PFSK-1 (cell line): ENCODE measurements around the gene MXI1.

ENCODE experiments used
- FOXP2 ChIP-seq: optimal IDR thresholded peaks from 2 replicates; pipeline ENCODE3; 2011; ENCODE audit warnings: borderline replicate concordance, control low read depth, inconsistent platforms; ENCODE audit not compliant: insufficient read depth; ENCODE audit errors: extremely low read length, extremely low read depth
- POLR2AphosphoS5 ChIP-seq: IDR thresholded peaks from 2 replicates; pipeline ENCODE4 v1.6.1; 2012; ENCODE audit warnings: low read depth, mild to moderate bottlenecking, control low read depth, low read length, moderate library complexity
- REST ChIP-seq, 2 experiments: IDR thresholded peaks; 2 replicates each; pipeline versions ENCODE4 v1.6.1 to v1.8.0; 2011 to 2012; ENCODE audit warnings: low read depth in 2 of 2, low read length in 2 of 2, control low read depth in 1 of 2, inconsistent platforms in 1 of 2, mild to moderate bottlenecking in 1 of 2, moderate library complexity in 1 of 2; ENCODE audit not compliant: insufficient read depth in 1 of 2
- SIN3A ChIP-seq: IDR thresholded peaks from 2 replicates; pipeline ENCODE4 v1.6.1; 2012; ENCODE audit warnings: mild to moderate bottlenecking, low read length, moderate library complexity, borderline replicate concordance; ENCODE audit not compliant: insufficient read depth
- TAF1 ChIP-seq: IDR thresholded peaks from 2 replicates; pipeline ENCODE4 v1.6.1; 2012; ENCODE audit warnings: low read length, control low read depth, borderline replicate concordance; ENCODE audit not compliant: insufficient read depth

MXI1 gene

GRCh38 chr10:110229155-110229554, 21.8 kb downstream of the MXI1 start:
- no peak for TF ChIP-seq REST (IDR thresholded peaks at IDR 0.05; ENCODE audit: insufficient read depth in 1 of 2, low read depth in 2 of 2, low read length in 2 of 2)
- TF ChIP-seq SIN3A = no peak
- no peak for TF ChIP-seq POLR2AphosphoS5
- TF ChIP-seq FOXP2 = no peak
- no peak for TF ChIP-seq TAF1

- TF ChIP-seq TAF1 = no peak
- TF ChIP-seq SIN3A = no peak
- TF ChIP-seq FOXP2 = no peak
- TF ChIP-seq REST (IDR thresholded peaks at IDR 0.05; ENCODE audit: insufficient read depth in 1 of 2, low read depth in 2 of 2, low read length in 2 of 2) = no peak
- TF ChIP-seq POLR2AphosphoS5 = no peak
Measured at GRCh38 chr10:110233846-110234245, 26.4 kb downstream of the MXI1 start.

GRCh38 chr10:110237894-110238480, 30.6 kb downstream of the MXI1 start:
- no peak for TF ChIP-seq REST (IDR thresholded peaks at IDR 0.05; ENCODE audit: insufficient read depth in 1 of 2, low read depth in 2 of 2, low read length in 2 of 2)
- TF ChIP-seq FOXP2 = no peak
- TF ChIP-seq SIN3A = no peak
- TF ChIP-seq POLR2AphosphoS5 = no peak
- no peak for TF ChIP-seq TAF1

GRCh38 chr10:110239892-110240291, 32.5 kb downstream of the MXI1 start:
- no peak for TF ChIP-seq REST (IDR thresholded peaks at IDR 0.05; ENCODE audit: insufficient read depth in 1 of 2, low read depth in 2 of 2, low read length in 2 of 2)
- no peak for TF ChIP-seq TAF1
- no peak for TF ChIP-seq SIN3A
- TF ChIP-seq FOXP2 = no peak
- no peak for TF ChIP-seq POLR2AphosphoS5

GRCh38 chr10:110241407-110241806, 34.0 kb downstream of the MXI1 start:
- TF ChIP-seq FOXP2 (no peak), REST (IDR thresholded peaks at IDR 0.05; ENCODE audit: insufficient read depth in 1 of 2, low read depth in 2 of 2, low read length in 2 of 2) (no peak), TAF1 (no peak), POLR2AphosphoS5 (no peak), SIN3A (no peak)
